Fibroblast of pulmonary artery (primary cell): ENCODE results near the gene ACTG1.

Source experiments
- DNase-seq: peaks from one replicate; pipeline ENCODE4 v3.0.0-alpha.2; 2010; ENCODE audit warnings: low read depth
- H3K4me3 ChIP-seq: replicated peaks from 2 replicates; pipeline ENCODE4 v1.5.1; 2011; ENCODE audit warnings: low read depth, mild to moderate bottlenecking, control low read depth, low read length, moderate library complexity
- CTCF ChIP-seq: IDR thresholded peaks from 2 replicates; pipeline ENCODE4 v1.5.1; 2011; ENCODE audit warnings: mild to moderate bottlenecking, control low read depth, low read length, inconsistent platforms; ENCODE audit errors: missing control alignments

ACTG1 gene

GRCh38 chr17:81510785-81511553 lies 1.6 kb downstream of the ACTG1 start:
- TF ChIP-seq CTCF = no peak
- peak overlapping the region; percentile 95 for H3K4me3 ChIP-seq
- DNase-seq = peak; percentile 42

GRCh38 chr17:81509972-81510784 lies 2.4 kb downstream of the ACTG1 start:
- no peak for TF ChIP-seq CTCF
- peak; percentile 37 for DNase-seq
- peak overlapping the region; percentile 95 for H3K4me3 ChIP-seq

GRCh38 chr17:81509207-81509971 lies 3.2 kb downstream of the ACTG1 start:
- no peak for TF ChIP-seq CTCF
- peak; percentile 47 for DNase-seq
- peak overlapping the region; percentile 95 for H3K4me3 ChIP-seq

- DNase-seq = peak; percentile 67
- H3K4me3 ChIP-seq = peak overlapping the region; percentile 95
- no peak for TF ChIP-seq CTCF
These were observed 3.9 kb downstream of the ACTG1 start for GRCh38 chr17:81508639-81509206.

GRCh38 chr17:81503619-81504018 lies 9.0 kb downstream of the ACTG1 start:
- no peak overlapping the region for H3K4me3 ChIP-seq
- no peak for DNase-seq
- no peak for TF ChIP-seq CTCF

- no peak for TF ChIP-seq CTCF
- no peak for DNase-seq
- no peak overlapping the region for H3K4me3 ChIP-seq
These were observed 10.1 kb downstream of the ACTG1 start for GRCh38 chr17:81502471-81503017.
